ENCODE data around the gene TRIM17. TPM values are rescaled to one million over a fixed set of nuclear protein-coding genes. Genes with fewer than 3 reads are reported as not detected.

The TRIM17 gene
- total and polyA plus RNA-seq, 9 of the 15 experiments (the other 6 are each of a cell fraction or from before 2014, with no cell fraction given): not detected

DNA sequence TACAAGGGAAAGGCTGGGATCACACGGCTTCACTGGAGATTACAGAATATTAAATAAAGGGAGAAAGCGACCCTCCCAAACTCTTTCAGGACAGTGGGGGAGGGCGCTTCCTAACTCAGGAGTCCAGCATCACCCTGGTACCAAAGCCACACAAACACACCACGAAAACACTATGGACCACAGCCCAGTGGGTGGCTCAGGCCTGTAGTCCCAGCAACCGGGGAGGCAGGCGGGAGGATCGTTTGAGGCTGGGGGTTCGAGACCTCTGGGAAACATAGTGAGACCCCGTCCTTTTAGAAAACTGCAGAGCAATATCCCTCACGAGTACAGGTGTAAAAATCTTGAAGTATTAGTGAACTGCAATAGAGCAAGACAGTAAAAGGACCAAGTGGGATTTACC is 26.0 kb downstream of the TRIM17 start:
- WGBS (ENCODE audit: insufficient coverage, low coverage, missing lambda C conversion rate): 71% methylated on average over 10 of the region's 10 CpGs
- ChIA-PET POLR2A (interaction anchor here (1.4 to 9.0 kb wide), 3 partner anchors 14 to 67 kb away, joined by 4 to 78 read pairs (median 6); partner anchors contain the start of gene TRIM11), CTCF (ENCODE audit: low intra/inter-chr PET ratio) (no interaction called here)
- ATAC-seq: no peak
- Histone ChIP-seq H3K9me3 (replicated peaks; ENCODE audit: control insufficient read depth, insufficient read depth, low read depth, low read length) (no peaks in the 10 kb centered on the region), H3K4me2 (ENCODE audit: insufficient read depth, low read length) (no peak overlapping the region), H3K27ac (ENCODE audit: extremely low read depth, low read depth, low read length) (0 out of 3 replicates have a peak overlapping the region, but pooled peaks have one; percentile 7), H3K9me1 (ENCODE audit: control insufficient read depth, insufficient read depth, low read length) (no peaks in the 10 kb centered on the region), H3K4me1 (replicated peaks in 1 of 2; ENCODE audit: control insufficient read depth in 2 of 2, insufficient read depth in 2 of 2, low read length in 2 of 2) (peaks cover 11 to 36% of the 10 kb centered on the region in 2 experiments; a peak in 4 of 5 replicates), H2AFZ (ENCODE audit: low read depth, low read length) (no peak overlapping the region), H3K9ac (ENCODE audit: insufficient read depth in 1 of 2, low read depth in 2 of 2, low read length in 2 of 2) (peak overlapping the region in 1 of 2 experiments; percentile 63; a peak in 1 of 4 replicates), H3K4me3 (no peak overlapping the region), H4K20me1 (replicated peaks; ENCODE audit: control insufficient read depth, insufficient read depth, low read length) (peaks cover 6% of the 10 kb centered on the region), H3K27me3 (ENCODE audit: control insufficient read depth in 2 of 2, insufficient read depth in 2 of 2, low read length in 2 of 2) (no peaks in the 10 kb centered on the region), H3K79me2 (ENCODE audit: control insufficient read depth, insufficient read depth, low read length) (0 out of 3 replicates have a peak, but pooled peaks cover 4% of the 10 kb centered on the region), H3K36me3 (ENCODE audit: control insufficient read depth, insufficient read depth, low read length) (peaks cover 38% of the 10 kb centered on the region; the same call in 2 of the 3 replicates)
- TF ChIP-seq RFX1 (IDR thresholded peaks at IDR 0.05): no peak
- no peak for TF ChIP-seq KHSRP (IDR thresholded peaks at IDR 0.05)
- no peak for TF ChIP-seq ZC3H4 (CRISPR knock-in tag; IDR thresholded peaks at IDR 0.05; ENCODE audit: borderline replicate concordance)
- TF ChIP-seq ZNF507 (tag; conservative IDR thresholded peaks at IDR 0.05): no peak
- no peak for TF ChIP-seq ZNF780A (CRISPR knock-in tag; IDR thresholded peaks at IDR 0.05)
- TF ChIP-seq, protein P1, sequence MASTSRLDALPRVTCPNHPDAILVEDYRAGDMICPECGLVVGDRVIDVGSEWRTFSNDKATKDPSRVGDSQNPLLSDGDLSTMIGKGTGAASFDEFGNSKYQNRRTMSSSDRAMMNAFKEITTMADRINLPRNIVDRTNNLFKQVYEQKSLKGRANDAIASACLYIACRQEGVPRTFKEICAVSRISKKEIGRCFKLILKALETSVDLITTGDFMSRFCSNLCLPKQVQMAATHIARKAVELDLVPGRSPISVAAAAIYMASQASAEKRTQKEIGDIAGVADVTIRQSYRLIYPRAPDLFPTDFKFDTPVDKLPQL (IDR thresholded peaks at IDR 0.05; ENCODE audit: extremely low read depth, insufficient read length): no peak
- no peak for TF ChIP-seq NFIC (IDR thresholded peaks at IDR 0.05)
- TF ChIP-seq MAZ (CRISPR knock-in tag; conservative IDR thresholded peaks at IDR 0.05 in 1 of 2, IDR thresholded peaks at IDR 0.05 in 1 of 2): no peak
- TF ChIP-seq SRSF9 (IDR thresholded peaks at IDR 0.05; ENCODE audit: borderline replicate concordance, low read depth, low read length): no peak
- TF ChIP-seq MEIS2 (IDR thresholded peaks at IDR 0.05; ENCODE audit: partially characterized antibody): no peak
- no peak for TF ChIP-seq ZFX (CRISPR knock-in tag; IDR thresholded peaks at IDR 0.05)
- TF ChIP-seq EHMT2 (IDR thresholded peaks at IDR 0.05): no peak
- no peak for TF ChIP-seq ZNF212 (CRISPR knock-in tag; IDR thresholded peaks at IDR 0.05)
- no peak for TF ChIP-seq CBFA2T3 (IDR thresholded peaks at IDR 0.05)
- TF ChIP-seq, protein P2, sequence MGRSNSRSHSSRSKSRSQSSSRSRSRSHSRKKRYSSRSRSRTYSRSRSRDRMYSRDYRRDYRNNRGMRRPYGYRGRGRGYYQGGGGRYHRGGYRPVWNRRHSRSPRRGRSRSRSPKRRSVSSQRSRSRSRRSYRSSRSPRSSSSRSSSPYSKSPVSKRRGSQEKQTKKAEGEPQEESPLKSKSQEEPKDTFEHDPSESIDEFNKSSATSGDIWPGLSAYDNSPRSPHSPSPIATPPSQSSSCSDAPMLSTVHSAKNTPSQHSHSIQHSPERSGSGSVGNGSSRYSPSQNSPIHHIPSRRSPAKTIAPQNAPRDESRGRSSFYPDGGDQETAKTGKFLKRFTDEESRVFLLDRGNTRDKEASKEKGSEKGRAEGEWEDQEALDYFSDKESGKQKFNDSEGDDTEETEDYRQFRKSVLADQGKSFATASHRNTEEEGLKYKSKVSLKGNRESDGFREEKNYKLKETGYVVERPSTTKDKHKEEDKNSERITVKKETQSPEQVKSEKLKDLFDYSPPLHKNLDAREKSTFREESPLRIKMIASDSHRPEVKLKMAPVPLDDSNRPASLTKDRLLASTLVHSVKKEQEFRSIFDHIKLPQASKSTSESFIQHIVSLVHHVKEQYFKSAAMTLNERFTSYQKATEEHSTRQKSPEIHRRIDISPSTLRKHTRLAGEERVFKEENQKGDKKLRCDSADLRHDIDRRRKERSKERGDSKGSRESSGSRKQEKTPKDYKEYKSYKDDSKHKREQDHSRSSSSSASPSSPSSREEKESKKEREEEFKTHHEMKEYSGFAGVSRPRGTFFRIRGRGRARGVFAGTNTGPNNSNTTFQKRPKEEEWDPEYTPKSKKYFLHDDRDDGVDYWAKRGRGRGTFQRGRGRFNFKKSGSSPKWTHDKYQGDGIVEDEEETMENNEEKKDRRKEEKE (IDR thresholded peaks at IDR 0.05; ENCODE audit: borderline replicate concordance in 1 of 2, control insufficient read depth in 1 of 2, low read depth in 2 of 2, low read length in 1 of 2): no peak
- TF ChIP-seq HIVEP1 (CRISPR knock-in tag; IDR thresholded peaks at IDR 0.05): no peak
- no peak for FAIRE-seq
- in situ Hi-C loops (cut with MboI): no loop called here
- intact Hi-C loops (cut with micrococcal nuclease): loop anchor here (5.0 kb wide), 1 partner anchor 48 kb away; no protein-coding TSS in a partner anchor
- DNase-seq (ENCODE audit: extremely low read depth in 1 of 4, low spot score in 3 of 4): no peak
- BruUV-seq (replicated peaks): no TSS peak

Data from K562 (cell line).